22Rv1 (cell line): ENCODE data around the gene FTL.

Source experiments
- H3K27ac ChIP-seq: fragments of 450-650 bp; 2 replicates; pipeline ENCODE4 v1.5.1; 2017
- ZFX ChIP-seq: fragments of 450-650 bp; IDR thresholded peaks from 2 replicates; pipeline ENCODE4 v1.6.1; 2017; ENCODE audit warnings: antibody characterized with exemption, borderline replicate concordance
- TF ChIP-seq, protein P1 (sequence below): fragments of 450-650 bp; IDR thresholded peaks from 2 replicates; pipeline ENCODE4 v1.5.1; 2017; ENCODE audit warnings: mild to moderate bottlenecking

The FTL gene

DNA sequence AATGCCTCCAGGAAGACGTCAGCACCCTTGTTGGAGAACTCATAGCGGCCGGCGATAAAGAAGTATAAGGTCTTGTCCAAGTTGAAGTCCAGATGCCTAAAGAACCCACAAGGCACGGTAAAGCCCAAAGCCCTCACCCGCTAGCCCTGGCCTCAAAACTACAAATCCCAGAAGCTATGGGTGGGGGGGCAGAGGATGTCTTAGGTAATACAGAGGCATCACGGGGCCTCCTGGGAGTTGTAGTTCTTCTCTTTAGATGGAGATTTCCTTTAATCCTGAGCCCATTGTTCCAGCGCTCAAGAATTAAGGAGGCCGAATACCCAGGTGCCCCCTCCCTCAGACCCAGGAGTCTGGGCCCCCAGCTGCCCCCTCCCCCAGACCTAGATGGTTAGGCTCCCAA is 17.2 kb downstream of the FTL start:
- H3K27ac ChIP-seq, result no peak overlapping the region
- no peak for TF ChIP-seq ZFX
- TF ChIP-seq, protein P1, sequence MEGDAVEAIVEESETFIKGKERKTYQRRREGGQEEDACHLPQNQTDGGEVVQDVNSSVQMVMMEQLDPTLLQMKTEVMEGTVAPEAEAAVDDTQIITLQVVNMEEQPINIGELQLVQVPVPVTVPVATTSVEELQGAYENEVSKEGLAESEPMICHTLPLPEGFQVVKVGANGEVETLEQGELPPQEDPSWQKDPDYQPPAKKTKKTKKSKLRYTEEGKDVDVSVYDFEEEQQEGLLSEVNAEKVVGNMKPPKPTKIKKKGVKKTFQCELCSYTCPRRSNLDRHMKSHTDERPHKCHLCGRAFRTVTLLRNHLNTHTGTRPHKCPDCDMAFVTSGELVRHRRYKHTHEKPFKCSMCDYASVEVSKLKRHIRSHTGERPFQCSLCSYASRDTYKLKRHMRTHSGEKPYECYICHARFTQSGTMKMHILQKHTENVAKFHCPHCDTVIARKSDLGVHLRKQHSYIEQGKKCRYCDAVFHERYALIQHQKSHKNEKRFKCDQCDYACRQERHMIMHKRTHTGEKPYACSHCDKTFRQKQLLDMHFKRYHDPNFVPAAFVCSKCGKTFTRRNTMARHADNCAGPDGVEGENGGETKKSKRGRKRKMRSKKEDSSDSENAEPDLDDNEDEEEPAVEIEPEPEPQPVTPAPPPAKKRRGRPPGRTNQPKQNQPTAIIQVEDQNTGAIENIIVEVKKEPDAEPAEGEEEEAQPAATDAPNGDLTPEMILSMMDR, result no peak

DNA sequence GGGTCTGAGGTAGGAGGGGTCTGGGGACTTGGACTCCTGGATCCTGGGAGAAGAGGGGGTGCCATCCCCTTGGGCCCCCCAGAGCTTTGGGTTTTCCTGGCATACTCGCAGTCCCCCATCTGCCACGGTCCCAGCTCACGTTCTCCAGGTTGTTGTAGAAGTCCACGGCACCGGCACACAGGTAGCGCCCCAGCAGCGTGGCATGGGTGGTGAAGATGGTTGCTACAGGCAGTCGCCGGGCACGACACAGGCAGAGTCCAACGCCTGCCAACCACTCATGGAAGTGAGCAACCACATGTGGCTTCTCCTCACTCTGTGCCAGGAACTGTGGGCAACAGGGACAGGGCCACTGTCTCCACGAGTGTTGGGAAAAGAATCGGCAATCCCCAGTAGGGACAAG is 20.6 kb downstream of the FTL start:
- H3K27ac ChIP-seq, result no peak overlapping the region
- TF ChIP-seq, protein P1, result no peak

DNA sequence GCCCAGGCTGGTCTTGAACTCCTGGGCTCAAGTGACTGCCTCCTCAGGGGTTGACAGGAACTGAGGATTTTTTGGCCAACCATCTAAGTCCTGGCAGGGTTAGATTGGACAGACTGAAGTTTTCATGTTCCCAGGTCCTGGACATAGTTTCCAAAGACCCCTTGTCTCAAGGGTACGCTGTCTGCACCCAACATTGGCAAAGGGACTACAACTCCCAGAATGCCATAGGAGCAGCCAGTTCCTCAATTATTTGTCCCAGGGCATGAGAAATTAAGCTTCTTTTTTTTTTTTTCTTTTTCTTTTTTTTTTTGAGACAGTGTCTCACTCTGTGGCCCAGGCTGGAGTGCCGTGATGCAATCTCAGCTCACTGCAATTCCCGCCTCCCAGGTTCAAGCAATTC is 21.1 kb downstream of the FTL start:
- TF ChIP-seq, protein P1, result no peak
- no peak for TF ChIP-seq ZFX
- H3K27ac ChIP-seq, result no peak overlapping the region

DNA sequence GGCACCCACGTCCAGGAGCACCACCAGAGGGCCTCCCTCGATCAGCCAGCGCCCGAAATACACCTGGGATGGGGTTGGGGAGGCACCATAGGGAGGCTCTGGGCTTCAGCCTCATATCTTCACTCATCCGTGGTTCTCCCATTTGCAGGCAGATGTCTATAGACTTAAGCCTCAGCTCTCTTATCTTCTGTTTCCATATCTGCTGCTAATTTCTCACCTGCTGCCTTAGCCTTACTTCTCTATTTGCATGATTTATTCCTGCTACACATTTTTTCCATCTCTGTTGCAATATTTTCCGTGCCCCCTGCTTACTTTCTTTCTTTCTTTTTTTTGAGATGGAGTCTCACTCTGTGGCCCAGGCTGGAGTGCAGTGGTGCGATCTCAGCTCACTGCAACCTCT is 22.2 kb downstream of the FTL start:
- no peak overlapping the region for H3K27ac ChIP-seq
- TF ChIP-seq ZFX, result no peak
- TF ChIP-seq, protein P1, result no peak

DNA sequence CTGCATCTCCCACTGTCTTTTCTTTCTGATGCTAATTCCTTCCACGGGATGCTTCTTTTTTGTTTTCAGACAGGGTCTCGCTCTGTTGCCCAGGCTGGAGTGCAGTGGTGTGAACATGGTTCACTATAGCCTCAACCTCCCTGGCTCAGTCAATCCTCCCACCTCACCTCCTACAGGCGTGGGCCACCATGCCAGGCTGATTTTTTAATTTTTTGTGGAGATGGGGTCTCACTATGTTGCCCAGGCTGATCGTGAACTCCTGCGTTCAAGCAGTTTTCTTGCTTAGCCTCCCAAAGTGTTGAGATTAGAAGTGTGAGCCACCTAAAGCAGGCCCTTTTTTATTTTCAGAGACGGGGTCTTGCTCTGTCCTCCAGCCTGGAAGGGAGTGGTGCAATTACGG is 23.2 kb downstream of the FTL start:
- TF ChIP-seq ZFX, result no peak
- TF ChIP-seq, protein P1, result no peak
- H3K27ac ChIP-seq, result no peak overlapping the region

DNA sequence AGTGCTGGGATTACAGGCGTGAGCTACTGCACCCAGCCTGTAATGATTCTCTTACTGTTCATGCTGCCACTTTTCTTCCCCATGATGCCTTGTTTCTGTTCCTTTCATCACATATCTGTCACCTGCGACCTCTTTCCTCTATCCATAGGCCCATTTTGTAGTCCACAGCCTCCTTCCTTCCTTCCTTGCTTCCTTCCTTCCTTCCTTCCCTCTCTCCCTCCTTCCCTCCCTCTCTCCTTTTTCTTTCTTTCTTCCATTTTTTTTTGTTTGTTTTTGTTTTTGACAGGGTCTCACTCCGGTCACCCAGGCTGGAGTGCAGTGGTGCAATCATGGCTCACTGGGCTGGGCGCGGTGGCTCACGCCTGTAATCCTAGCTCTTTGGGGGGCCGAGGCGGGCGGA is 23.8 kb downstream of the FTL start:
- H3K27ac ChIP-seq, result no peak overlapping the region
- TF ChIP-seq, protein P1, result no peak
- TF ChIP-seq ZFX, result no peak

DNA sequence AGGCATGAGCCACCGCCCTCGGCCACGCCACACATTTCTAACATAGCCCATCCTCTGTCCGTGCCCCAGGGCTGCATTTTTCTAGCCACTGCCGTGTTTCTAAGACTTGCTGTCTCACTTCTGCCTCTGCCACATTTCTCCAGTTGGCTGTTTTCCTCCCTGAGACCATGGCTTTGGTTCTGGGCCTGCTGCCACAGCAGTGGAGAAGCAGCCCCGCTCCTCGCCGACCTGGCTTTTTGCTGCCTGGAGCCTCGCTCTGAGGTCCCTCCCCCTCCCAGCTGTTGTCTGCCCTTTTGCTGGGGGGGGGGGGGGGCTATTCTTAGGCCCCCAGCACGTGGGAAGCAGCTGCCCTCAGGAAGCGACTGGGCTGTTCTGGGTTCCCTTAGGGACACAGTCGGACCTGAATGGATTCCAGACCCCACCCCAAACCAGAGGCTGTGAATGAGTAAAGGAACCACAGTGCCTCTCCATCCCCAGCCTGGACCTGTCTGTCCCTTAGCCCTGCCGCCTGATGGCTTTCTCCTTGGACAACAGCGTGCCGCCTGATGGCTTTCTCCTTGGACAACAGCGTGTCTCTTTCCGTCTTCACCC is 24.7 kb downstream of the FTL start:
- no peak overlapping the region for H3K27ac ChIP-seq
- TF ChIP-seq, protein P1, result no peak
- TF ChIP-seq ZFX, result no peak
